H1 (cell line): ENCODE data around the gene HMX1. TPM values are rescaled to one million over a fixed set of nuclear protein-coding genes. Genes with fewer than 3 reads are reported as not detected.

ENCODE experiments used
- CTCF ChIA-PET: fragments of 300-600 bp; sonication (Branson Sonifier 250); formaldehyde crosslinking; loops from one replicate; lab custom pipeline; 2021; ENCODE audit not compliant: partially characterized antibody; lab: Charles Lee
- POLR2A ChIA-PET: fragments of 300-600 bp; sonication (Branson Sonifier 250); formaldehyde crosslinking; loops from one replicate; lab custom pipeline; 2021; ENCODE audit warnings: inconsistent platforms; ENCODE audit not compliant: partially characterized antibody; lab: Charles Lee
- DNase-seq, 2 experiments: peaks; one replicate each; pipeline versions ENCODE4 v3.0.0 to v3.0.0-alpha.2; 2010 to 2022; ENCODE audit warnings: low spot score in 2 of 2, low read depth in 1 of 2, mixed read lengths in 1 of 2
- FAIRE-seq: peaks from 2 replicates; lab custom pipeline; 2011; peaks lifted over from hg19 to GRCh38; lab: Jason Lieb, UNC
- H2AFZ ChIP-seq: 2 replicates; pipeline ENCODE4 v1.8.1; 2012; ENCODE audit warnings: low read length, inconsistent platforms
- H2AK5ac ChIP-seq: 2 replicates; pipeline ENCODE4 v1.6.1; 2013; ENCODE audit warnings: low read depth, low read length
- H2BK120ac ChIP-seq: replicated peaks from 2 replicates; pipeline ENCODE3; 2013; ENCODE audit warnings: low read depth, low read length, inconsistent platforms
- H2BK12ac ChIP-seq: 2 replicates; pipeline ENCODE4 v1.6.1; 2013; ENCODE audit warnings: low read depth, low read length
- H2BK15ac ChIP-seq: 2 replicates; pipeline ENCODE4 v1.6.1; 2013; ENCODE audit warnings: low read length
- H2BK20ac ChIP-seq: 2 replicates; pipeline ENCODE4 v1.6.1; 2013; ENCODE audit warnings: low read length
- H2BK5ac ChIP-seq: 2 replicates; pipeline ENCODE4 v1.6.1; 2013; ENCODE audit warnings: low read depth, low read length
- H3K14ac ChIP-seq: 2 replicates; pipeline ENCODE4 v1.6.1; 2013; ENCODE audit warnings: inconsistent platforms; ENCODE audit not compliant: insufficient read length
- H3K18ac ChIP-seq: 2 replicates; pipeline ENCODE4 v1.6.1; 2013; ENCODE audit warnings: low read length; ENCODE audit errors: extremely low read depth
- H3K23ac ChIP-seq: 2 replicates; pipeline ENCODE4 v1.6.1; 2013; ENCODE audit warnings: inconsistent platforms; ENCODE audit not compliant: insufficient read length
- H3K23me2 ChIP-seq: 2 replicates; pipeline ENCODE4 v1.6.1; 2013; ENCODE audit warnings: low read depth, low read length
- H3K27ac ChIP-seq: 2 replicates; pipeline ENCODE4 v1.6.1; 2011; ENCODE audit warnings: low read depth, low read length, inconsistent platforms
- H3K27me3 ChIP-seq, 4 experiments: replicated peaks in 1 of 4; 1 replicate in 1 of 4; 2 replicates in 3 of 4; pipeline versions ENCODE4 v1.6.1 to v1.8.1; 2011 to 2013; ENCODE audit warnings: low read length in 3 of 4, mild to moderate bottlenecking in 3 of 4, inconsistent platforms in 2 of 4, mixed read lengths in 2 of 4, moderate library complexity in 1 of 4; ENCODE audit not compliant: control insufficient read depth in 3 of 4, insufficient read depth in 3 of 4; ENCODE audit errors: extremely low read depth in 1 of 4
- H3K36me3 ChIP-seq, 4 experiments: 2 replicates each; pipeline versions ENCODE4 v1.6.1 to v1.8.1; 2011 to 2013; ENCODE audit warnings: mild to moderate bottlenecking in 4 of 4, low read length in 3 of 4, moderate library complexity in 2 of 4, control low read depth in 1 of 4, inconsistent platforms in 1 of 4; ENCODE audit not compliant: insufficient read depth in 4 of 4, control insufficient read depth in 2 of 4
- H3K4ac ChIP-seq: replicated peaks from 2 replicates; pipeline ENCODE3; 2013; ENCODE audit warnings: low read length, low read depth, mixed read lengths, inconsistent platforms; ENCODE audit not compliant: insufficient read length
- H3K4me1 ChIP-seq, 4 experiments: replicated peaks in 1 of 4; 1 replicate in 1 of 4; 2 replicates in 3 of 4; pipeline versions ENCODE4 v1.6.1 to v1.8.1; 2011 to 2013; ENCODE audit warnings: low read length in 3 of 4, inconsistent platforms in 2 of 4, mixed read lengths in 1 of 4; ENCODE audit not compliant: insufficient read depth in 4 of 4, control insufficient read depth in 3 of 4
- H3K4me2 ChIP-seq, 2 experiments: 2 replicates each; pipeline versions ENCODE4 v1.6.1 to v1.8.1; 2011 to 2013; ENCODE audit warnings: low read depth in 2 of 2, low read length in 2 of 2, control low read depth in 1 of 2, inconsistent platforms in 1 of 2, mild to moderate bottlenecking in 1 of 2; ENCODE audit not compliant: insufficient read depth in 1 of 2
- H3K4me3 ChIP-seq, 4 experiments: fragments of 200-600, 300-600 bp in 1 of 4; sonication (generic), shearing (Covaris generic), sonication (Bioruptor Twin) in 1 of 4; 2 replicates each; pipeline versions ENCODE4 v1.5.1 to v1.8.1; 2011 to 2016; ENCODE audit warnings: low read length in 4 of 4, low read depth in 3 of 4, control low read depth in 2 of 4, inconsistent platforms in 2 of 4, mild to moderate bottlenecking in 2 of 4, mixed read lengths in 1 of 4, moderate library complexity in 1 of 4; ENCODE audit not compliant: insufficient read depth in 2 of 4; ENCODE audit errors: extremely low read depth in 1 of 4
- H3K56ac ChIP-seq: replicated peaks from 2 replicates; pipeline ENCODE3; 2013; ENCODE audit warnings: low read depth, mild to moderate bottlenecking, mixed read lengths, low read length, inconsistent platforms; ENCODE audit not compliant: insufficient read length
- H3K79me1 ChIP-seq: 2 replicates; pipeline ENCODE4 v1.6.1; 2013; ENCODE audit warnings: low read depth, low read length, control low read depth
- H3K79me2 ChIP-seq, 2 experiments: 2 replicates each; pipeline versions ENCODE4 v1.6.1 to v1.8.1; 2012 to 2013; ENCODE audit warnings: low read length in 2 of 2, mild to moderate bottlenecking in 2 of 2, inconsistent platforms in 1 of 2; ENCODE audit not compliant: insufficient read depth in 2 of 2, control insufficient read depth in 1 of 2
- H3K9ac ChIP-seq, 4 experiments: replicated peaks in 1 of 4; 1 replicate in 1 of 4; 2 replicates in 3 of 4; pipeline versions ENCODE4 v1.6.1 to v1.8.1; 2011 to 2013; ENCODE audit warnings: low read depth in 3 of 4, low read length in 3 of 4, control low read depth in 2 of 4, mild to moderate bottlenecking in 2 of 4, moderate library complexity in 2 of 4, inconsistent platforms in 1 of 4; ENCODE audit errors: extremely low read depth in 1 of 4
- H3K9me3 ChIP-seq, 2 experiments: 2 replicates each; pipeline versions ENCODE4 v1.6.1 to v1.8.1; 2012 to 2013; ENCODE audit warnings: mild to moderate bottlenecking in 2 of 2, moderate library complexity in 2 of 2, control low read depth in 1 of 2, inconsistent platforms in 1 of 2, low read depth in 1 of 2, low read length in 1 of 2, mixed read lengths in 1 of 2; ENCODE audit not compliant: insufficient read depth in 2 of 2
- H4K20me1 ChIP-seq, 2 experiments: replicated peaks in 1 of 2; 2 replicates each; pipeline versions ENCODE3 to v1.8.1; 2011 to 2013; ENCODE audit warnings: inconsistent platforms in 2 of 2, low read length in 2 of 2, mild to moderate bottlenecking in 1 of 2; ENCODE audit not compliant: insufficient read depth in 2 of 2, control insufficient read depth in 1 of 2
- H4K5ac ChIP-seq: 2 replicates; pipeline ENCODE4 v1.6.1; 2013; ENCODE audit warnings: low read length, low read depth, mixed read lengths, inconsistent platforms; ENCODE audit not compliant: insufficient read length
- H4K8ac ChIP-seq: 2 replicates; pipeline ENCODE4 v1.8.0; 2013; ENCODE audit warnings: mild to moderate bottlenecking, moderate library complexity, low read length, inconsistent platforms; ENCODE audit not compliant: insufficient read depth; ENCODE audit errors: extremely low read depth
- H4K91ac ChIP-seq: replicated peaks from 2 replicates; pipeline ENCODE3; 2013; ENCODE audit warnings: low read length, mixed read lengths, inconsistent platforms; ENCODE audit not compliant: insufficient read length
- CTCF ChIP-seq, 3 experiments: IDR thresholded peaks; 1 replicate in 2 of 3; 2 replicates in 1 of 3; pipeline versions ENCODE4 v1.5.1 to v1.6.1; 2011; ENCODE audit warnings: low read length in 3 of 3, mild to moderate bottlenecking in 3 of 3, inconsistent platforms in 2 of 3, low read depth in 1 of 3, moderate library complexity in 1 of 3; ENCODE audit not compliant: insufficient read depth in 1 of 3; ENCODE audit errors: control extremely low read depth in 1 of 3
- SP1 ChIP-seq: IDR thresholded peaks from 2 replicates; pipeline ENCODE4 v1.6.1; 2011; ENCODE audit warnings: low read depth, low read length
- TEAD4 ChIP-seq: IDR thresholded peaks from 2 replicates; pipeline ENCODE4 v1.6.1; 2012; ENCODE audit warnings: low read depth, low read length, inconsistent platforms, mixed read lengths
- WGBS, 2 experiments: shearing (Covaris generic) in 1 of 2; methylation state at CpG; one replicate each; pipeline versions ENCODE4 v1.1.6 to v1.1.7; 2013 to 2015; ENCODE audit warnings: low lambda C conversion rate in 2 of 2, mixed read lengths in 2 of 2, inconsistent platforms in 1 of 2, low coverage in 1 of 2, missing lambda C conversion rate in 1 of 2; ENCODE audit not compliant: insufficient replicate concordance in 2 of 2, insufficient coverage in 1 of 2, insufficient read length in 1 of 2; ENCODE audit errors: extremely low coverage in 1 of 2, missing lambda C conversion rate in 1 of 2; 5-methylcytosine and 5-hydroxymethylcytosine counted together
- polyA plus RNA-seq, 7 experiments: library from polyadenylated mRNA; depleted of rRNA in 3 of 7; stranded (reverse) in 5 of 7; unstranded in 2 of 7; fragments of >200 nt in 5 of 7; fragments of 200-250 nt in 2 of 7; gene quantifications; 1 replicate in 5 of 7; 2 replicates in 1 of 7; 4 replicates in 1 of 7; pipeline versions ENCODE4 v1.2.1 to v1.2.3, GENCODE V29; 2011 to 2013; ENCODE audit warnings: missing spikeins in 2 of 7, mixed read lengths in 2 of 7
- total RNA-seq: library from RNA; stranded (reverse); fragmentation: NEBNext Ultra II Directional; extraction: Animal tissue kit (Norgen Biotek cat#: 25700); gene quantifications from 2 replicates; pipeline ENCODE4 v1.2.1, GENCODE V29; 2021

The HMX1 gene
- total and polyA plus RNA-seq, 2 of the 8 experiments (the other 6 are each of a cell fraction or from before 2014, with no cell fraction given), result 0.26 TPM; not detected in 1

- H4K8ac ChIP-seq, result no peak overlapping the region
- H3K4ac ChIP-seq, result no peak overlapping the region
- H3K23me2 ChIP-seq, result peaks cover 7% of the 10 kb centered on the region; the same call in 1 of the 2 replicates
- no peak overlapping the region for H2BK120ac ChIP-seq
- peak in 1 of 2 experiments; percentile 48 for DNase-seq
- no peak overlapping the region for H3K14ac ChIP-seq
- FAIRE-seq, result no peak
- peak overlapping the region; percentile 73 for H3K18ac ChIP-seq
- H3K56ac ChIP-seq, result no peak overlapping the region
- H3K36me3 ChIP-seq, result no peaks in the 10 kb centered on the region
- 82% methylated on average over 19 of the region's 19 CpGs; no CpG with 5 or more reads in 1 of the 2 experiments for WGBS, 2 experiments
- H3K27me3 ChIP-seq, result no peaks in the 10 kb centered on the region
- H3K23ac ChIP-seq, result no peak overlapping the region
- no peak overlapping the region; the same call in 1 of the 2 replicates for H2BK20ac ChIP-seq
- H3K9me3 ChIP-seq, result peaks cover 0 to 5% of the 10 kb centered on the region in 2 experiments; a peak in 1 of 4 replicates
- no peaks in the 10 kb centered on the region for H3K79me2 ChIP-seq
- H2AFZ ChIP-seq, result 0 out of 2 replicates have a peak overlapping the region, but pooled peaks have one; percentile 14
- H4K5ac ChIP-seq, result peak overlapping the region; percentile 27
- no peaks in the 10 kb centered on the region for H3K79me1 ChIP-seq
- H2BK15ac ChIP-seq, result no peak overlapping the region
- no peak overlapping the region for H3K27ac ChIP-seq
- H4K20me1 ChIP-seq, result peaks cover 0 to 6% of the 10 kb centered on the region in 2 experiments
- ChIA-PET POLR2A (no interaction called here), CTCF (interaction anchor here (0.8 to 2.5 kb wide), 5 partner anchors 11 to 172 kb away, joined by 3 to 9 read pairs (median 3); no protein-coding TSS in a partner anchor)
- no peak overlapping the region; a peak in 1 of 8 replicates for H3K4me3 ChIP-seq
- no peak overlapping the region for H2BK5ac ChIP-seq
- peaks cover 0 to 6% (median 3%) of the 10 kb centered on the region in 4 experiments; a peak in 4 of 7 replicates for H3K4me1 ChIP-seq
- no peak overlapping the region for H3K9ac ChIP-seq
- peak overlapping the region; percentile 65; the same call in 1 of the 2 replicates for H2BK12ac ChIP-seq
- H3K4me2 ChIP-seq, result peak overlapping the region in 1 of 2 experiments; percentile 35; a peak in 1 of 4 replicates
- peak; percentile 26; the same call in 1 of the 2 replicates for TF ChIP-seq TEAD4
- peak; percentile 18; the same call in 1 of the 2 replicates for TF ChIP-seq SP1
- TF ChIP-seq CTCF (IDR thresholded peaks at IDR 0.05; ENCODE audit: control extremely low read depth in 1 of 3, insufficient read depth in 1 of 3, low read depth in 1 of 3, low read length in 3 of 3), result no peak
- H2AK5ac ChIP-seq, result no peak overlapping the region
- no peak overlapping the region for H4K91ac ChIP-seq
Measured at GRCh38 chr4:8837181-8837841, 34.3 kb downstream of the HMX1 start.
